Upper lobe of left lung (tissue), 4 donors: ENCODE data around the gene SMOC1.

Experiments
- EP300 ChIP-seq, 4 donors: sonication (generic); formaldehyde crosslinking; IDR thresholded peaks; one replicate each; pipeline ENCODE4 v1.5.1; 2017; ENCODE audit warnings: antibody characterized with exemption in 4 of 4, control low read depth in 2 of 4
- TF ChIP-seq, protein P1 (sequence below), 6 experiments: fragments of 450-650 bp in 4 of 6; fragments of 200-600 bp in 2 of 6; sonication (generic) in 2 of 6; IDR thresholded peaks; one replicate each; pipeline ENCODE4 v1.5.1; 2016 to 2019; ENCODE audit warnings: antibody characterized with exemption in 6 of 6

GRCh38 chr14:70036665-70037064, 157.4 kb downstream of the SMOC1 start:
- TF ChIP-seq, protein P1, sequence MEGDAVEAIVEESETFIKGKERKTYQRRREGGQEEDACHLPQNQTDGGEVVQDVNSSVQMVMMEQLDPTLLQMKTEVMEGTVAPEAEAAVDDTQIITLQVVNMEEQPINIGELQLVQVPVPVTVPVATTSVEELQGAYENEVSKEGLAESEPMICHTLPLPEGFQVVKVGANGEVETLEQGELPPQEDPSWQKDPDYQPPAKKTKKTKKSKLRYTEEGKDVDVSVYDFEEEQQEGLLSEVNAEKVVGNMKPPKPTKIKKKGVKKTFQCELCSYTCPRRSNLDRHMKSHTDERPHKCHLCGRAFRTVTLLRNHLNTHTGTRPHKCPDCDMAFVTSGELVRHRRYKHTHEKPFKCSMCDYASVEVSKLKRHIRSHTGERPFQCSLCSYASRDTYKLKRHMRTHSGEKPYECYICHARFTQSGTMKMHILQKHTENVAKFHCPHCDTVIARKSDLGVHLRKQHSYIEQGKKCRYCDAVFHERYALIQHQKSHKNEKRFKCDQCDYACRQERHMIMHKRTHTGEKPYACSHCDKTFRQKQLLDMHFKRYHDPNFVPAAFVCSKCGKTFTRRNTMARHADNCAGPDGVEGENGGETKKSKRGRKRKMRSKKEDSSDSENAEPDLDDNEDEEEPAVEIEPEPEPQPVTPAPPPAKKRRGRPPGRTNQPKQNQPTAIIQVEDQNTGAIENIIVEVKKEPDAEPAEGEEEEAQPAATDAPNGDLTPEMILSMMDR (IDR thresholded peaks at IDR 0.05) = no peak
- TF ChIP-seq EP300 (IDR thresholded peaks at IDR 0.05) = no peak
